Body of pancreas (tissue), 4 donors: Measurements from ENCODE around the gene SLC23A3. TPM values are rescaled to one million over a fixed set of nuclear protein-coding genes. Genes with fewer than 3 reads are reported as not detected.

Source experiments
- ATAC-seq: fragments of 150-250 bp; one replicate; pipeline ENCODE4 v1.9.1; 2016
- DNase-seq, 4 donors: peaks; one replicate each; pipeline ENCODE4 v3.0.0-alpha.2; 2019
- H3K27ac ChIP-seq, 4 donors: fragments of 200-600 bp; sonication (generic); 1 replicate in 3 of 4; 2 replicates in 1 of 4; pipeline versions ENCODE4 v1.5.1 to v1.6.1; 2016 to 2019; ENCODE audit warnings: mild to moderate bottlenecking in 1 of 4, mixed read lengths in 1 of 4, moderate library complexity in 1 of 4
- H3K27me3 ChIP-seq, 2 donors: fragments of 200-600 bp; sonication (generic); one replicate each; pipeline ENCODE4 v1.6.0; 2016; ENCODE audit warnings: mild to moderate bottlenecking in 1 of 2
- H3K36me3 ChIP-seq, 2 donors: fragments of 200-600 bp; sonication (generic); replicated peaks in 1 of 2; 2 replicates each; pipeline ENCODE4 v1.5.1; 2016; ENCODE audit warnings: low read depth in 2 of 2; ENCODE audit not compliant: insufficient read depth in 1 of 2
- H3K4me1 ChIP-seq: fragments of 200-600 bp; sonication (generic); one replicate; pipeline ENCODE4 v1.6.0; 2016
- H3K4me3 ChIP-seq, 2 donors: fragments of 200-600 bp; sonication (generic); 1 replicate in 1 of 2; 2 replicates in 1 of 2; pipeline ENCODE4 v1.5.1; 2016 to 2019
- H3K9me3 ChIP-seq, 3 donors: fragments of 200-600 bp; sonication (generic); 1 replicate in 2 of 3; 2 replicates in 1 of 3; pipeline ENCODE4 v1.5.1; 2016
- POLR2A ChIP-seq, 3 donors: fragments of 450-650 bp; IDR thresholded peaks; one replicate each; pipeline ENCODE4 v1.6.1; 2016; ENCODE audit warnings: antibody characterized with exemption in 3 of 3, mild to moderate bottlenecking in 2 of 3
- WGBS, 2 donors: methylation state at CpG; one replicate each; pipeline ENCODE4 v1.1.5; 2017; 5-methylcytosine and 5-hydroxymethylcytosine counted together
- intact Hi-C: fragments of 100-400 bp; cut with DNase I; formaldehyde crosslinking; loops from one replicate; pipeline ENCODE4 v1.15.1; 2023
- total RNA-seq, 2 donors: library from RNA; depleted of rRNA; stranded (reverse); fragments of >200 nt; gene quantifications; one replicate each; pipeline ENCODE4 v1.1.0, GENCODE V29; 2016
- TF ChIP-seq, protein P1 (sequence below), 7 experiments: fragments of 450-650 bp in 4 of 7; fragments of 200-600 bp in 3 of 7; sonication (generic) in 3 of 7; IDR thresholded peaks; one replicate each; pipeline ENCODE4 v1.5.1; 2016 to 2019; ENCODE audit warnings: antibody characterized with exemption in 7 of 7

The SLC23A3 gene
- total RNA-seq, 2 donors from 2014 or later, result 3.1 to 8.2 TPM

DNA sequence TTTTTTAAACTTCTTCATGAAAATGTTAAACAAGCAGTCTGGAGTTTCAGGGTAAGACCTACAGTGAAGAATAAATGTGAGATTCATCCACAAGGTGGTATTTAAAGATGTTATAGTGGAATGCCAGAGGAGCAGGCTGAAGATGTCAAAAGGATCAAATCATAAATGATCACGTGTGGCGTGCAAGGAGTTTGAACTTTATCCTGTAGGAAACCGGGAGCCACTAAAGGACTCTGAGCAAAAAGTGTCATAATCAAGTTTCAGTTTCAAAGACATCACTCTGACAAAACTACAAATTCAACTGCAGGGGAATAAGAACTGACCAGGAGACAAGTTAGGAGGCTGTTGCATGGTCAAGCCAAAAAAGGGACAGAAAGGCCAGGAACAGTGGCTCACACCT is 29.1 kb downstream of the SLC23A3 start:
- Histone ChIP-seq H3K27me3 (no peaks in the 10 kb centered on the region), H3K27ac (no peak overlapping the region), H3K36me3 (no peaks in the 10 kb centered on the region), H3K4me1 (no peaks in the 10 kb centered on the region), H3K9me3 (no peaks in the 10 kb centered on the region), H3K4me3 (no peak overlapping the region)
- DNase-seq (no peak), ATAC-seq (no peak)
- intact Hi-C loops, result no loop called here
- WGBS, 2 donors, result 93 to 95% methylated on average over 3 of the region's 3 CpGs
- TF ChIP-seq, protein P1, sequence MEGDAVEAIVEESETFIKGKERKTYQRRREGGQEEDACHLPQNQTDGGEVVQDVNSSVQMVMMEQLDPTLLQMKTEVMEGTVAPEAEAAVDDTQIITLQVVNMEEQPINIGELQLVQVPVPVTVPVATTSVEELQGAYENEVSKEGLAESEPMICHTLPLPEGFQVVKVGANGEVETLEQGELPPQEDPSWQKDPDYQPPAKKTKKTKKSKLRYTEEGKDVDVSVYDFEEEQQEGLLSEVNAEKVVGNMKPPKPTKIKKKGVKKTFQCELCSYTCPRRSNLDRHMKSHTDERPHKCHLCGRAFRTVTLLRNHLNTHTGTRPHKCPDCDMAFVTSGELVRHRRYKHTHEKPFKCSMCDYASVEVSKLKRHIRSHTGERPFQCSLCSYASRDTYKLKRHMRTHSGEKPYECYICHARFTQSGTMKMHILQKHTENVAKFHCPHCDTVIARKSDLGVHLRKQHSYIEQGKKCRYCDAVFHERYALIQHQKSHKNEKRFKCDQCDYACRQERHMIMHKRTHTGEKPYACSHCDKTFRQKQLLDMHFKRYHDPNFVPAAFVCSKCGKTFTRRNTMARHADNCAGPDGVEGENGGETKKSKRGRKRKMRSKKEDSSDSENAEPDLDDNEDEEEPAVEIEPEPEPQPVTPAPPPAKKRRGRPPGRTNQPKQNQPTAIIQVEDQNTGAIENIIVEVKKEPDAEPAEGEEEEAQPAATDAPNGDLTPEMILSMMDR (IDR thresholded peaks at IDR 0.05), result no peak
- no peak for TF ChIP-seq POLR2A (IDR thresholded peaks at IDR 0.05)

DNA sequence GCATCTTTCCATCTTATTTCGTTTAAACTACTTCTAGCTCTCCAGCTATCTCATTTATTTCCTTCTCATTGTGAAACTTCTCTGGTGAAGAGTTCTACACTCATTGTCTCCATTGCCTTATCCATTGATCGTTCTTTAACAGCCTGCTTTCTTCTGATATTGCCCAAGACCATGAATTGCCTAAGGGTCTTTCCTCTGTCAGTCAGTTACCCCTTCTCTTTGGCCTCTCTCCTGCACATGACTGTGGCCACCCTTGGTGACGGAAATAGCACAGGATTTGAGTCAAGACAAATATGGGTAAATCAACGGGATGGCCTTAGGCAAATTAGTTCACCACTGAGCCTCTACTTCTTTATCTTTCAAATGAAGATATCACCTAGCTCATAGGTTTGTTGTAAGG is 35.9 kb downstream of the SLC23A3 start:
- Histone ChIP-seq H3K27ac (no peak overlapping the region), H3K36me3 (no peaks in the 10 kb centered on the region), H3K4me3 (no peak overlapping the region), H3K4me1 (no peaks in the 10 kb centered on the region), H3K9me3 (no peaks in the 10 kb centered on the region), H3K27me3 (no peaks in the 10 kb centered on the region)
- ATAC-seq (no peak), DNase-seq (no peak)
- intact Hi-C loops, result no loop called here
- 68 to 84% methylated on average over 4 of the region's 4 CpGs for WGBS, 2 donors
- TF ChIP-seq POLR2A (IDR thresholded peaks at IDR 0.05), result no peak
- TF ChIP-seq, protein P1 (IDR thresholded peaks at IDR 0.05), result no peak

DNA sequence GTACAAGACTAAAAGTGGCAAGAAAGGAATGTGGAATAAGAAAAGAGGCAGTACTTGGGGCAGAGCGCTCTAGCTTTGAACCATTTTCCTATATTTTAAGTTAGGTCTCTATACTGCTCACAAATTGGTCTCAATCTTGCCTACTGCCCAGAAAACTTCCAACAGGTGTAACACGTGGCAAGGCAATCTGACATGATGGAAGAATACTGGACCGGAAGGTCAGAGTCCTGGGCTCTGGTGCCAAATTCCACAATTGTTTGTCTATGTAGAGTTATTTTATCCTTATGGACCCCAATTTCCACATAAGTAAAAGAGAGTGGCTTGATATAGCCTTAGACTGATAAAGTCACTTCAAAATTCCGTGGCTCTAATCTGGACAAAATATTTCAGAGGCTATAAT is 38.1 kb downstream of the SLC23A3 start:
- TF ChIP-seq, protein P1 (IDR thresholded peaks at IDR 0.05), result no peak
- no peak for TF ChIP-seq POLR2A (IDR thresholded peaks at IDR 0.05)
- no peak overlapping the region for H3K27ac ChIP-seq
- H3K9me3 ChIP-seq, result no peaks in the 10 kb centered on the region
- 50 to 74% methylated on average over 4 of the region's 4 CpGs for WGBS, 2 donors
- no peak for DNase-seq
- ATAC-seq, result no peak
- H3K4me1 ChIP-seq, result peaks cover 19% of the 10 kb centered on the region
- intact Hi-C loops, result no loop called here
- H3K36me3 ChIP-seq, result no peaks in the 10 kb centered on the region
- H3K27me3 ChIP-seq, result no peaks in the 10 kb centered on the region
- H3K4me3 ChIP-seq, result no peak overlapping the region

DNA sequence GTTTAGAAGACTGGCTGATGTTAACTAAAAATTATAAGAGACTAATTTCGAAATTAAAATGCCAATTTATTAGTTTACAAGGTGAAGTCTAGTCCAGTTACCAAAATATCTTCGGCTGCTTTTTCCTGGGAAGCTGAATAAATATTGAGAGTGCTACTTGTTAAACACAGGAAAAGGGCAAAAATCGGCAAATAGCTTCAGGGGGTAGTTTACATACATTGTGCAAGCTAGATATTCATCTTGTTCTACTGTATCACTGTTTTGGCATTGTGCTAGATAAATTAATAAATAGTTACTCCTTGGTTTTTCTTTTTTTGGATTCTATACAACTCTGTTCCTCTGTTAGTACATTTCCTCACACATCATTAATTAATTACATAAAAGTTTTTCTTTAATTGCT is 38.5 kb downstream of the SLC23A3 start:
- H3K27me3 ChIP-seq, result no peaks in the 10 kb centered on the region
- ATAC-seq (no peak), DNase-seq (no peak)
- no peak overlapping the region for H3K27ac ChIP-seq
- WGBS, 2 donors, result 70 to 75% methylated on average over 3 of the region's 3 CpGs
- intact Hi-C loops, result no loop called here
- H3K36me3 ChIP-seq, result no peaks in the 10 kb centered on the region
- peaks cover 23% of the 10 kb centered on the region for H3K4me1 ChIP-seq
- no peak overlapping the region for H3K4me3 ChIP-seq
- no peaks in the 10 kb centered on the region for H3K9me3 ChIP-seq
- TF ChIP-seq, protein P1 (IDR thresholded peaks at IDR 0.05), result no peak
- TF ChIP-seq POLR2A (IDR thresholded peaks at IDR 0.05), result no peak

DNA sequence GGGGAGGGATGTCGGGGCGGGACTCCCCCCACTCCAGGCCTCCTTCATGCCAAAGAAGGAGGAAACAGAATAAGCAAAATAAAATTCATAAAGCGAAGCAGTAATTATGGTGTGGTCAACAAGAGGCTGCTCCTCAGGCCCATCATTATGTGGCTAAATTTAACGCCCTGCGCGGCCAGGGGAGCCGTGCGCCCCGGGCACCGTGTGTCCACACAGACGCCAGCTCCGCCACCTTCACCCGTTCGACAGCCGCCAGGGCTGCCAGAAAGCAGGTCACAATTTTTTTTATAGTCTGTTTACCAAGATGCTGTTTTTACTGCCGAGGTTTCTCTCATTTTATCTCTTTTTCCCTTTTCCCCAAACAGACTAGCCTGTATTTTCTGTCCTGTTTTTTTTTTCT is 40.2 kb downstream of the SLC23A3 start:
- H3K27me3 ChIP-seq, result no peaks in the 10 kb centered on the region
- no peak overlapping the region for H3K4me3 ChIP-seq
- H3K9me3 ChIP-seq, result no peaks in the 10 kb centered on the region
- H3K36me3 ChIP-seq, result no peaks in the 10 kb centered on the region
- intact Hi-C loops, result no loop called here
- 94 to 98% methylated on average over 16 of the region's 16 CpGs for WGBS, 2 donors
- ATAC-seq (no peak), DNase-seq (no peak)
- peaks cover 40% of the 10 kb centered on the region for H3K4me1 ChIP-seq
- H3K27ac ChIP-seq, result no peak overlapping the region
- TF ChIP-seq POLR2A (IDR thresholded peaks at IDR 0.05), result no peak
- TF ChIP-seq, protein P1 (IDR thresholded peaks at IDR 0.05), result no peak
